Measurements from ENCODE around the gene CHRD. TPM values are rescaled to one million over a fixed set of nuclear protein-coding genes. Genes with fewer than 3 reads are reported as not detected.
A peak's percentile ranks its signal among the peaks of the same experiment; 100 is the strongest.

The CHRD gene
- total RNA-seq, 1 donor = under 0.01 TPM

DNA sequence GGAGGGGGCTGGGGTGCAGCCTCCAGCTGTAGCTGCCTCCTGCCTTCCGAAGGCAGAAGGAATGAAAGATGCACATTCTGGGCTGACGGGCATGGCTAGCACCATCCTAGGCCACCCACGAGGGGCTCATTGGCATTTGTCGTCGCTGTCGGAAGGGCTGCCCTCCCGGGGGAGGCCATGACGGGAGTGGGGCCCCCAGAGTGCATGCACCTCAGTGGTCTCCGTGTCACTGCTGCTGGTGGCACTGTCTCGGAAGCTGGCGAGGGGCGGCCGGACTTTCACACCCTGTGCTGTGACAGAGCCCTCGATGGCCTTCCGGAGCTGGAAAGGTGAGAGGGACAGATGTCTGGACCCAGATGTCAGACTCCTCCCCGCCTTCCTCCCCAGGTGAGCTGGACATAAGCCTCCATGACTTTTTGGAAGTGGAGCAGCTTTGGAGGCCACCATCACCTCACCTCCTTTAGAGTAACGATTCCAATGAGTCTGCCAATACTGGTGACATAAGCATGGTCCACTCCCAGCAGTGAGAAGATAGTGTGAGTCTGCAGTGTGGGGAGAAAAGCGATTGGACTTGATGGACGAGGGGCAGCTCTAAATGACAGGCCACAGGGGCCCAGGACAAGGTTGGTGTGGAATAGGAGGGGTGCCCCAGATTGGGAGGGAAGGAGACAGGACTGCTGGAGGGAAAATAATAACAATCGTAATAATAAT lies 33.2 kb upstream of the CHRD start:
- DNase-seq (ENCODE audit: low read depth in 2 of 3, low spot score in 2 of 3) = no peak

DNA sequence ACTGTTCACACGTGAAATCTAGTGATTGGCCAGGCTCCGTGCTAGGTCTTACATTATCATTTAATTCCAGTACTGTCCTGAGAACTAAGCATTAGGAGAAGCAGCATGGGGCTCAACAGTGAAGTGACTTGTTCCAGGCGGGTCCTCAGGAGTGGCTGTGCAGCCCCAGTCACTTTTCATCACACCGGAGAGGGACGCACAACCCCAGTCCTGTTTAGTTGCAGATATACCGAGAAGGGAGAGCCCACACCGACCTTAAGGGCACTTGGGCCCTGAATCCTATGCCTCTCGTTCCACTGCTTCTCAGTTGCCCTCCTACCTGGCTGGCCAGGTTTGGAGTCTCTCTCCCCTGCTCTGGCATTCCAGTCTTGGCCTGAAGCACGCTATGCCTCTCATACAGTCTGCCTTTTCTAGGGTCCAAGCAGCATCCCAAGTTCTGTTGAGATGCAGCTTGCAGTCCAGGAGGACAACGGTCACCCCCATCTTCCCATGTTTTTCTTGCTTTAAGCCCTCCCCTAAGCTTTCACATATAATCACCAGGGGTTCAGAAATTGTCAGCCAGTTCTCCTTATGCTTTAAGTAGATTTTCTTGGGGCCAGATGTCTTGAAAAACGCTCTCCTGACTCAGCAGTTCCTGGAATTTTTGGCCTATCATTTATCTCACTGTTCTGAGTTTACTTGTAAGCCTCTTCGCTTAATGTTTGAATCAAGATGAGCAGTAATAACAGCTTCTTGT lies 32.4 kb upstream of the CHRD start:
- peak in 1 of 3 donors; percentile 42 for DNase-seq (ENCODE audit: low read depth in 2 of 3, low spot score in 2 of 3)

DNA sequence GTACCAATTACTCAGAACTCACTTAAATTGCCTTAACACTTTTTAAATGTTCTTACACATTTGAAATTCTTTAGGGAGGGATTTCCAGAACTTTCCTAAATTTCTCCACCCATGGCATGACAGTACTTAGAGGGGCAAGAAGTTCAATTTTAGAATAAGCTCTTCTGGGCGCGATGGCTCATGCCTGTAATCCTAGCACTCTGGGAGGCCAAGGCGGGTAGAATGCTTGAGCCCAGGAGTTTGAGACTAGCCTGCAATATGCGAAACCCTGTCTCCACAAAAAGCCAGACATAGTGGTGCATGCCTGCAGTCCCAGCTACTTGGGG lies 31.8 kb upstream of the CHRD start:
- DNase-seq (ENCODE audit: low read depth in 2 of 3, low spot score in 2 of 3) = no peak

- DNase-seq (ENCODE audit: low read depth in 2 of 3, low spot score in 2 of 3) = no peak
Measured at GRCh38 chr3:184349563-184350470, 30.0 kb upstream of the CHRD start.

- no peak for DNase-seq (ENCODE audit: low read depth in 2 of 3, low spot score in 2 of 3)
Measured at GRCh38 chr3:184350618-184351017, 29.2 kb upstream of the CHRD start.

DNA sequence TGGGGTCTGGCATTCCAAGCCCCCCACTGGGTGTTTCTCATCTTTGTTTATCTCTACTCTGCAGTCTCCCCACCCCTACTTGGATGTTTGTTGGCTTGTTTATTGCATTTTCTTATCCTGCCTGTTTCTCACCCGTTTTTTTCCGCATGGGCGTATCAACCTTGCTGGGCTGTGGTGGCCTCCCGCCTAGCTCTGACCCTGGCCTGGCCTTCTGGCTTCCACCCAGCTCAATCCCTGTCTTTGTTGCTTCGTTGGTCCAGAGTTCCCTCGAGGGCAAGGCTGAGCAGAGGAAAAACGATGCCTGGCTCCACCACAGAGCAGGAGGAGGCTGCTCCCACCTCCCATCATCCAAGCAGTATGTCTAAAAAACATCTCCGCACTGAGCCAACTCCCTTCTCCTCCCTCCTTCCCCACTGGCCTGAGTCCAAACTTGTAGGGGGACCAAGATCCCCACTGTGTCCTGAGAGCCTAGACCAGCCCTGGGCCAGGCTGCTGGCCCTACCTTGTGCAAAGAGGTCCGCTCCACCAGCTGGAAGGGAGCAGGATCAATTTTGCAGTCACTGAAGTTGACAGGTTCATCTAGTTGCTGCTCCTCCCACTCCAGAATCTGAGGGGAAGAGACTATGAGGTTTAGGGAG lies 28.2 kb upstream of the CHRD start:
- no peak for DNase-seq (ENCODE audit: low read depth in 2 of 3, low spot score in 2 of 3)

DNA sequence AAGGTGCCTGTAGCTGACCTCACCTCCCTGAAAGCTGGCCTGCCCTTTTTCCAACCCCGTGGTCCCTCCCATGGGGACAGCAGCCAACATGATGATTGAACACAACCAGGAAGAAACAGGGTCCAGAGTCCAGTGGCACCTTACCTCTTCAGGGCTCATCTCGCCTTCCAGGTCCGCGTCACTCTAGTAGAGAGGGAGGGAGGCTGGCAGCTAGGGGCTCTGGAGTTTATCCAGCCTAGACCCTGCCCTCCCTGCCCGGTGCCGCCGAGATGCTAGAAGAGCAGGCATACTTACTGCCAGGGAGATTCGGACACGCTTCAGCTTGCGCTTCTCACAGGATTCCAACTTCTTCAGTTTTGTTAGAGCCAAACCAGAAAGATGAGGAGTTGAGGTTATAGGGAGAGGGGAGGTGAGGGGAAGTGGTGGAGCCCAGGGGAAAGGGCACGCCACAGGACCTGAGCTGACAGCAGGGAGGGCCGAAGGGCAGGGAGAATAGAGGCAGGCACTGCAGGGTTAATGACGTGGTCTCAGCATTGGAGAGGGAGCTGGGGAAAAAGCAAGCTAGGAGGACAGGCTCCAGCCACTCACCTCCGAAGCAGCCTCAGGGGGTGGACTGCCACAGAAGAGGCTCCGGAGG lies 27.6 kb upstream of the CHRD start:
- DNase-seq (ENCODE audit: low read depth in 2 of 3, low spot score in 2 of 3) = no peak

GRCh38 chr3:184352897-184353545 lies 26.8 kb upstream of the CHRD start:
- DNase-seq (ENCODE audit: low read depth in 2 of 3, low spot score in 2 of 3) = no peak

DNA sequence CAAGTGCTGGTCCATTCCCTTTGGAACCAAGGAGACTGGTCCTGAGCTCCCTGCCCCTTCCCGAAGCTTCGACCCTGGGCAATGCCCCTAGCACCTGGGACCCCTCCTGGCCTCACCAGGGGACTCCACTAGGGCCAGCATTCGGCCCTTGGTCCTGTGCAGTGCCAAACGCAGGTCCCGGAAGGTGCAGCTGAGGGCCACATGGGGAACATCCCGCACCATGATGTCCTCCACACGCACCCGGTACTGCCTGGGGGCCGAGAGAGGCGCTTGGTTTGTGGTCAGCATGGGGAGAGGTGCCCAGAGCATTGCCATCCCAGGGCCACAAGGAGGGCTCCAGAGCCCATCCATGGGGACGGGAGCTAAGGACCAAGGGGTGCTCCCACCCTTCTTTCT lies 26.3 kb upstream of the CHRD start:
- no peak for DNase-seq (ENCODE audit: low read depth in 2 of 3, low spot score in 2 of 3)

GRCh38 chr3:184354121-184354728 lies 25.6 kb upstream of the CHRD start:
- peak; percentile 52 to 62 (median 60) for DNase-seq (ENCODE audit: low read depth in 2 of 3, low spot score in 2 of 3)

GRCh38 chr3:184354754-184355153 lies 25.1 kb upstream of the CHRD start:
- DNase-seq (ENCODE audit: low read depth in 2 of 3, low spot score in 2 of 3) = no peak

- no peak for DNase-seq (ENCODE audit: low read depth in 2 of 3, low spot score in 2 of 3)
Measured at GRCh38 chr3:184355261-184356040, 24.4 kb upstream of the CHRD start.

GRCh38 chr3:184357248-184358123 lies 22.4 kb upstream of the CHRD start:
- no peak for DNase-seq (ENCODE audit: low read depth in 2 of 3, low spot score in 2 of 3)

GRCh38 chr3:184358124-184358767 lies 21.6 kb upstream of the CHRD start:
- no peak for DNase-seq (ENCODE audit: low read depth in 2 of 3, low spot score in 2 of 3)

DNA sequence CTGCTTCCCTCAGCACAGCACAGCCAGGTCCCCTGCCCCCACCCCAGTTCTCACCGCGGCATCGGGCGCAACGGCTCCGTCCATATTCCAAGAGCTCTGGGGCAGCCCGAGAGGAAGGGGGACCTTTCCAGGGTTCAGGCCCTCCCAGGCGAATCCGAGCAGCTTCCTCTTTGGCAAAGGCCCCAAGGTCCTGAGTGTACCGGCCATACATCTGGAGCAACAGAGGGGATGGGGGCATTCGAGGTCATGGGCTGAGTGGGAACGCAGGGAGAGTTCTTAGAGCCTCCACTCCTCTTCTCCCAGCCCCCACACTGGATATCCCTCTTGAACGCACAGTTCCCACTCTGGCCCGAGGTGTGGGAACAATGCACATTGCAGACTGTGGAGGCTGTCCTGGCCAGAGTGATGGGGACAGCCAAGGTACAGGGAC lies 20.9 kb upstream of the CHRD start:
- DNase-seq (ENCODE audit: low read depth in 2 of 3, low spot score in 2 of 3) = no peak

DNA sequence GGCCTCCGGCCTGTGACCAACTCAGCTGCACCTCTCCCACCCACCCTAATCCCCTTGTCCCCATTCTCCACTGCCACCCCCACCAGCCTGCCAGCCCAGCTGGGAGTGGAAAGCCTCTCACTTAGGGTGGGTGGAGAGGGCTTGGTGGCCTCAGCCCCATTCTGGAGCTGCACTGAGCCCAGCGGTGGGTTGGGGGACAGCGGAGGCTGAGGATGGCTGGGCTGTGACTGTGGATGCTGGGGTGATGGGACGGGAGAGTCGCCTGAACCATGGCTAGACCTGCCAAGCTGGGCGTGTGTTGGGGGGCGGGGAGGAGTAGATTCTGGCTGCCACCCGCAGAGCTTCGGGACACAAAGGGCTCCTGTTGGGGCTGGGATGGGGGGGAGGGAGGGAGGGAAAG lies 20.2 kb upstream of the CHRD start:
- DNase-seq (ENCODE audit: low read depth in 2 of 3, low spot score in 2 of 3) = no peak
